Gastroesophageal sphincter (tissue), 3 donors: ENCODE results near the gene RBFOX2.

Source experiments
- EP300 ChIP-seq: sonication (generic); formaldehyde crosslinking; IDR thresholded peaks from one replicate; pipeline ENCODE4 v1.6.1; 2017; ENCODE audit warnings: antibody characterized with exemption, mild to moderate bottlenecking
- POLR2A ChIP-seq, 2 donors: fragments of 450-650 bp; IDR thresholded peaks; one replicate each; pipeline ENCODE4 v1.6.1; 2017; ENCODE audit warnings: antibody characterized with exemption in 2 of 2, mild to moderate bottlenecking in 2 of 2, moderate library complexity in 1 of 2
- POLR2AphosphoS5 ChIP-seq: sonication (generic); formaldehyde crosslinking; IDR thresholded peaks from one replicate; pipeline ENCODE4 v1.6.1; 2017; ENCODE audit warnings: antibody characterized with exemption
- TF ChIP-seq, protein P1 (sequence below), 4 experiments: fragments of 200-600 bp in 2 of 4; fragments of 450-650 bp in 2 of 4; sonication (generic) in 1 of 4; IDR thresholded peaks; one replicate each; pipeline ENCODE4 v1.5.1; 2017 to 2019; ENCODE audit warnings: antibody characterized with exemption in 4 of 4, mild to moderate bottlenecking in 2 of 4, moderate library complexity in 2 of 4

DNA sequence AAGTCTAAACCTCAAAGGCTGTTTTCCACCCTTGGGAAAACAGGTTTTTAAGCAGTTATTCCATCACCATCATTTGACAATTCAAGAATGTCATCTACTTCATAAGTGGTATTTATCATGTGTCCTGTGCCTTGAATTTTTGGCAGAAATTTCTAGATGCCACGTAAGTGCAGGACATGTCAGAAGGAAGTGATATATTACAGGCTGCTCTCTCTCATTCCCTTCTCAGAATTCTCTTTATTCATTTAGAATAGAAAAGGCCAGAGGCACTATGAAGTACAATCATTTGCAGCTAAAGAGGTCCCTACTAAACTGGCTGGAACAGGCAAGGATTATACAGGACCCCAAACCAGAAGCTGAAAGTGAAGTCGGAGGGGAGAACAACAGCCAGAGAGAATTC is 11.9 kb downstream of the RBFOX2 start:
- TF ChIP-seq, protein P1, sequence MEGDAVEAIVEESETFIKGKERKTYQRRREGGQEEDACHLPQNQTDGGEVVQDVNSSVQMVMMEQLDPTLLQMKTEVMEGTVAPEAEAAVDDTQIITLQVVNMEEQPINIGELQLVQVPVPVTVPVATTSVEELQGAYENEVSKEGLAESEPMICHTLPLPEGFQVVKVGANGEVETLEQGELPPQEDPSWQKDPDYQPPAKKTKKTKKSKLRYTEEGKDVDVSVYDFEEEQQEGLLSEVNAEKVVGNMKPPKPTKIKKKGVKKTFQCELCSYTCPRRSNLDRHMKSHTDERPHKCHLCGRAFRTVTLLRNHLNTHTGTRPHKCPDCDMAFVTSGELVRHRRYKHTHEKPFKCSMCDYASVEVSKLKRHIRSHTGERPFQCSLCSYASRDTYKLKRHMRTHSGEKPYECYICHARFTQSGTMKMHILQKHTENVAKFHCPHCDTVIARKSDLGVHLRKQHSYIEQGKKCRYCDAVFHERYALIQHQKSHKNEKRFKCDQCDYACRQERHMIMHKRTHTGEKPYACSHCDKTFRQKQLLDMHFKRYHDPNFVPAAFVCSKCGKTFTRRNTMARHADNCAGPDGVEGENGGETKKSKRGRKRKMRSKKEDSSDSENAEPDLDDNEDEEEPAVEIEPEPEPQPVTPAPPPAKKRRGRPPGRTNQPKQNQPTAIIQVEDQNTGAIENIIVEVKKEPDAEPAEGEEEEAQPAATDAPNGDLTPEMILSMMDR (IDR thresholded peaks at IDR 0.05), result no peak
- TF ChIP-seq POLR2AphosphoS5 (peak; percentile 40), POLR2A (IDR thresholded peaks at IDR 0.05) (no peak), EP300 (no peak)
